ENCODE measurements around the gene MAP3K7.
A peak's percentile ranks its signal among the peaks of the same experiment; 100 is the strongest.
"Not testable (repeated sequence)": the region's sequence is repeated elsewhere in the genome, so short reads cannot be mapped to it uniquely, and the experiment has no call there.

MAP3K7 gene

GRCh38 chr6:90578894-90579549, 7.8 kb downstream of the MAP3K7 start:
- DNase-seq (ENCODE audit: low spot score), result no peak

DNA sequence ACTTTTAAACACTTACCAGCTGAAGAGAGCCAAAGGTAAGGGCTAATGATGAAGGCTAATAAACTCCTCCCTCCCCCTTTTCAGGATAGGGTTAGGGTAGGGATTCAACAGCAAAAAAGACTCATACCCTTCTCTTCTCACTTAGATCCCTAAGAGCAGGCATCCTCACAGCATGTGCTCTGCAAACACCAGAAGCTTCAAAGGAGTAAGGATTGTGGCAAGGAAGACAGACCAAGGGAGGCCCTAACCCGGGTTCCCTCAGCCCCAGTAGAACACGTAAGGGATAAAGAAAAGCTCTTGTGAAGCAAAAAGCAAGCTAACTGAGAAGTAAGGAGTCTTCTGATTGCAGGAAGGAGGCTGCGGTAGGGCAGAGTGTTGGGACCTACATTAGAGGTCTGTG, 11.6 kb downstream of the MAP3K7 start:
- no peak for DNase-seq (ENCODE audit: low spot score)

DNA sequence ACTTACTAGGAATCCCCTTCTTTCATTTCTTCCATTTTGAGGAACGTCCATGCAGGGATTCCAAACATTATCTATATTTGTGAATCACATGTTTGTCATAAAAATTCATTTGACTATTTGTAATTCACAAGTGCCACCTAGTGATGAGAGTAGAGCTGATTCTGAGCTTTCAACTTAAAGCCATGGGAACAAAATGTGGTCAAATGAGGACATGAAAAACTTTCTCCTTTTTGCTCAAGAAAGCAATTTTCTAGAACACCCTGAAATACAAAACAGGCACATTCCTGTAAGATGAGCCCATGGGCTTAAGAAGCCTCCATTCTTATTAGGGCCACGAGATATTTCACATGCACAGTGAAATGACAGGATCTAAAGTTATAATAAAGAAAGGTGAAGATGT, 12.3 kb downstream of the MAP3K7 start:
- DNase-seq (ENCODE audit: low spot score), result peak; percentile 15

DNA sequence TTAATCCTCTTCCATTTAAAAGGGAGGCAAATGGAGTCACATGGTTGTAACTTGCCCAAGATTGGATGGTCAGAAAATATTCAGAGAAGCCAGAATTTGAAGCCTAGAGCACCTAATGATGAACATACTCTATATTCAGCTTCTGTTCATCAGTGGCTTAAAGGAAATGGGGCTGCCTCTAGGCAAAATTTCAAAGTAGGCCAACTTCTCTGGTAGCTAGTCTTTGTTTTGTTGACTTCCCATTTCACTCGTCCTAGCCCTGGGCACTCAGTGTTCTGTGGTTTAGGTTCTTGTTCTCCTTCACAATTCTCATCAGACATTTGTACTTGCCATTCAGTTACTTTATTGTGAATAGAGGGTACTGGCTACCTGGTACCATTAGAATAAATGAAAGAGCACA, 13.2 kb downstream of the MAP3K7 start:
- DNase-seq (ENCODE audit: low spot score), result no peak

- no peak for DNase-seq (ENCODE audit: low spot score)
These were observed 14.0 kb downstream of the MAP3K7 start for GRCh38 chr6:90572856-90573255.

- DNase-seq (ENCODE audit: low spot score), result no peak
These were observed 17.6 kb downstream of the MAP3K7 start for GRCh38 chr6:90569223-90569622.

DNA sequence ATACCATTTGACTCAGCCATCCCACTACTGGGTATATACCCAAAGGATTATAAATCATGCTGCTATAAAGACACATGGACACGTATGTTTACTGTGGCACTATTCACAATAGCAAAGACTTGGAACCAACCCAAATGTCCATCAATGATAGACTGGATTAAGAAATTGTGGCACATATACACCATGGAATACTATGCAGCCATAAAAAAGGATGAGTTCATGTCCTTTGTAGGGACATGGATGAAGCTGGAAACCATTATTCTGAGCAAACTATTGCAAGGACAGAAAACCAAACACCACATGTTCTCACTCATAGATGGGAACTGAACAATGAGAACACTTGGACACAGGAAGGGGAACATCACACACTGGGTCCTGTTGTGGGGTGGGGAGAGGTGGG, 19.2 kb downstream of the MAP3K7 start:
- DNase-seq (ENCODE audit: low spot score), result not testable (repeated sequence)

DNA sequence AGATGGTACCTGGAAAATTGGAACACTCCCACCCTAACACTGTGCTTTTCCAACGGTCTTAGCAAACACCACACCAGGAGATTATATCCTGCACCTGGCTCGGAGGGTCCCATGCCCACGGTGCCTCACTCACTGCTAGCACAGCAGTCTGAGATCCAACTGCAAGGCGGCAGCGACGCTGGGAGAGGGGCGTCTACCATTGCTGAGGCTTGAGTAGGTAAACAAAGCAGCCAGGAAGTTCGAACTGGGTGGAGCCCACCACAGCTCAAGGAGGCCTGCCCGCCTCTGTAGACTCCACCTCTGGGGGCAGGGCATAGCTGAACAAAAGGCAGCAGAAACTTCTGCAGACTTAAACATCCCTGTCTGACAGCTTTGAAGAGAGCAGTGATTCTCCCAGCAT, 24.5 kb downstream of the MAP3K7 start:
- not testable (repeated sequence) for DNase-seq (ENCODE audit: low spot score)

- no peak for DNase-seq (ENCODE audit: low spot score)
These were observed 26.9 kb downstream of the MAP3K7 start for GRCh38 chr6:90559931-90560330.

DNA sequence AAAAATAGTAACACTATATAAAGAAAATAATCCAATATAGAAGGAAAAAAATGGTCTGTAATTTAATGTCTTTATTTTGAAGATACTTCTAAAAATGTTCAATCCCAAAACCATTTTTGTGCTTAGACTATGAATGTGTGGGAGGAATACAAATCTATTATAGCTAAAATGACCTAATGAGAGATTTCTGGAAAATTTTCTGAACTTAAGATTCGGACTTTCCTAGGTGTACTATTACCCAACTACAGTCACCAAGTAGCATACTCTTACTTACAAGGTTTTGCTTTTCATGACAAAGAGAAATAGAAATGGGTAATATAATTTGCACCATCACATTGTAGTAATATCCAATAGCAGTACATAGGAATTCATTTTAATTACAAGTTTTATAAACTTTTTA, 29.9 kb downstream of the MAP3K7 start:
- DNase-seq (ENCODE audit: low spot score), result no peak

- no peak for DNase-seq (ENCODE audit: low spot score)
These were observed 38.9 kb downstream of the MAP3K7 start for GRCh38 chr6:90547991-90548390.

GRCh38 chr6:90547079-90547478, 39.8 kb downstream of the MAP3K7 start:
- no peak for DNase-seq (ENCODE audit: low spot score)

GRCh38 chr6:90545448-90545847, 41.4 kb downstream of the MAP3K7 start:
- DNase-seq (ENCODE audit: low spot score), result no peak

DNA sequence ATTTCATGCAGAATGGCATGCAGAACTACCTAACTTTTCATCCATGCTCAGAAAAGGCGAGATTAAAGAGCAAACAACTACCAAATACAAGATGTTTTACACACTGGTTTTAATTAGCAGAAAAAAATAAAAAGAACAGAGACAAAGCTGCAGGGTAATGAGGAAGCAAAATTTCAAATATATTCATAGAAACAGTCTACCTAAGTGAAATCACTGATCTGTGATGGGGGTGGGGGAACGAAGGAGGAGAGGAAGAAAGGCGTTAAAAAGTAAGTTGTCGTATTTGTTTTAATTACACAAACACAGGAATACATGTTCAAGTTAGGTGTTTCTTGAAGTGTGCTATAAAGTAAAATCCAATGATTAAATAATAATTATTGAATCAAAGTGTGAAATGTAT, 42.1 kb downstream of the MAP3K7 start:
- no peak for DNase-seq (ENCODE audit: low spot score)

DNA sequence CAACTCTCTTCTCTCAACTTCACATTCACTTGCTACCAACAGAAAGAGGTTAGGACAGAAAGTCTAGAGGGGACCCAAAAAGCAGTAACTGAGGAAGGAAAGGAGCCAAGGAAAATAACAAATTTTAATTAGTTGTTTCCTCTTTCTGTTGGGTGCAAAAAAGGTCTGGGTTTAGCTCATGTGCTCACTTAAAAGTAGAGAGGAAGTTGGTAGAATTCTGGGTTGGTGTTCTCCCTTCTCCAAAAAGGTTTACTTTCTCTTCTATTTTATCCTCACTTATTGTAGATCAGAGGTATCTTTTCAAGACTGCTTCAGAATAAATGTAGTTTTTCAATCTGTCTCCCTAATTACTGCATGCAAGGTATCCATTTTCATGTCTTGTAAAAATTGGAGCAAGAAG, 42.8 kb downstream of the MAP3K7 start:
- DNase-seq (ENCODE audit: low spot score), result no peak

- no peak for DNase-seq (ENCODE audit: low spot score)
These were observed 45.7 kb downstream of the MAP3K7 start for GRCh38 chr6:90541221-90541620.

- no peak for DNase-seq (ENCODE audit: low spot score)
These were observed 48.4 kb downstream of the MAP3K7 start for GRCh38 chr6:90538278-90539046.

- no peak for DNase-seq (ENCODE audit: low spot score)
These were observed 49.1 kb downstream of the MAP3K7 start for GRCh38 chr6:90537723-90538258.

DNA sequence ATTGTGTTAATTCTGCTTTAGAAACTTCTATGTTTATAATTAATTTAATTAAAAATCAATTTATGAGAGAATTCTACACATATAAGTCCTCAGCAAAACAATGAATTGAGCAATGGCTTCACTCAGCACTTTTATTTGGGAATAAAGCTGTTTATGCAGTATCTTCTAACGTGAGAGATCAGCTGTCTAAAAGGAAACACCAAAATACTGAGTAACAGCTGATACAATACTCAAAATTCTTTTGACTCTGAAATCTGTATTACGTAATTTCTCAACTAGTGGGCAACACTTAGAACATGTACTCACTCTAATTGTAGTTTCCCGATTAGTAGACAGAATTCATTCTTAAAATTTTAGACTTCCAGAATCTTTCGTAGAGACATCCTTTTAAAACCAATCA, 49.8 kb downstream of the MAP3K7 start:
- no peak for DNase-seq (ENCODE audit: low spot score)

DNA sequence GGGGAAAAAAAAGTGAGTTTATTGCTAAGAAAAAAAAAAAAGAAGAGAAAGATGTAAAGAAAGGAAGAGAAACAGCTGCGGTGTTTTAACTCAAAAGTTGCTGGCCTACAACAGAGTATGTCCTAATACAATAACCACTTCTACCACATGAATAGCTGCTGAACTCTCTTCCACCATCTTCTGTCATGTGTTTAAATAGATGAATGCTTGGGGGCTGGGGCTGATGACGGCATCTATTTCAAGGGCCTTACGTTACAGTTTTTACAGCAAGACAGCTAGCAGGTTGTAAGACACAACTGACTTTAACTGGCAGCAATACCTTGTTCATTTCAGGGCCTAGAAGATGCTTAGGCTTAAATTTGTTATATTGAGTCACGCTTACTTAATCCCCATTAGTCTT, 50.4 kb downstream of the MAP3K7 start:
- DNase-seq (ENCODE audit: low spot score), result no peak

DNA sequence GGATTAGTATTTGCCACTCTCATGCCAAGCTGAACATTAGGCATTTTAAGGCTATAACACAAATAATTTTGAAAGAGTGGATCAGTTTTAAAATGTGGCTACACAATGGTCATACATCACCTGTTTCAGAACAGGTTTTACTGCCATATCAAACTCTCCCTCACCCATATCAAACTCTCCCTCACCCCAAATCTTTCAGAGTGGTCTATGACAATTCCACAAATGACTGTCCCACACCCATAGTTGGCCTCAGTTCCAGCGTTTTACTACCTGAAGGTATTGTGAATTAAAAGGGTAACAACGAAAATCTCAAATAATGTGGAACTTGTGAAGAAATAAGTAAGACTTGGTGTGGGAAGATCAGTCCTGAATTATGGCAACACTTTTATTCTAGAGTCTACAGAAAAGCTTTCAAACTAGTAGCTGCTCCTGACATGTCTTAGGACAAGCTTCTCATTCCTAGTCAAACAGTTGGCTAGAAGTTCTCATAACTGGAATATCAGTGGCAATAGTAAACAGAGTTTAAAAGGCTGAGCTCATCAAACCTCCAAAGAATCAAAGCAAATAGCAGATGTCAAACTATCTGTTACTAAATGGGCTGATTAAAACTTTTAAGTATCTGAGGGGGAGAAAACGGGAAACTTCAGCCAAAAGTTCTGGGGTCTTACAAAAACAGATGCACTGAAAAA, 52.4 kb downstream of the MAP3K7 start:
- no peak for DNase-seq (ENCODE audit: low spot score)

DNA sequence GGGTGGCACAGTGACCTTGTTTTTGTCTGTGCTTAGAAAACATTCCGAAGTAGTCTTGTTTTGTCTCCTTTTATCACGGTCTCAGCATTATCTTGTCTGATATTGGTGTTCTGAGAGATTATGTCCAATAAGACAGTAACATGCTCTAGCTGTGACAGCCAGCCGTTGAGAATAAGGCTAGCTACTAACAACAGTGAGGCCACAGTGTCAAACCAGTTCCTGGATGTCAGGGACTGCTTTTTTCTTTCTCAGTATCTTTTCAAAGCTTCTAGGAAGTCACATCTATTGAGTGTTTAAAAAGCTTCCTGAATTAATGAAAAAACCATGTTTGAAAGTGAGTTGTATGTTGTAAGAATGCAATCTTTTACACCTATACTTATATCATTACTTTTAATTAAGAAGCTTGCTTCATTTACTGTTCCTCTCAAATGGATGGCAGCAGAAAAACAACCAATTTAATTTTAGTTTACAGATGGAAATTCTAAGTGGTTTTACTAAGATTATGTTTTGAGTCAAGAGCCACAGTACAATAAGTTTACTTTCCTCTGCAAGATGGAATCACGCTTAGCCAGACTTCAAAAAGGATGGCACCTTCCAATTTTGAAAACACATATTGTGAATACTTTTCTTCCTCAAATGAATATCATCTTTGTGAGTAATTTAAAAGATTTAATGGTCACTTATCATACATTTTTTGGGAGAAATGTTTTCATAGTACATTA, 53.1 kb downstream of the MAP3K7 start:
- DNase-seq (ENCODE audit: low spot score), result no peak
